Bronchial epithelial cell (primary cell): ENCODE measurements around the gene KIAA0513. TPM values are rescaled to one million over a fixed set of nuclear protein-coding genes. Genes with fewer than 3 reads are reported as not detected.
A peak's percentile ranks its signal among the peaks of the same experiment; 100 is the strongest.

Experiments
- DNase-seq: peaks from one replicate; pipeline ENCODE4 v3.0.0-alpha.2; 2010; ENCODE audit warnings: low read depth
- FAIRE-seq: peaks from 2 replicates; lab custom pipeline; 2011; peaks lifted over from hg19 to GRCh38; lab: Jason Lieb, UNC
- H3K27me3 ChIP-seq: 2 replicates; pipeline ENCODE4 v1.5.1; 2011; ENCODE audit warnings: low read length; ENCODE audit not compliant: control insufficient read depth, insufficient read depth
- H3K36me3 ChIP-seq: 2 replicates; pipeline ENCODE4 v1.5.1; 2011; ENCODE audit warnings: low read length; ENCODE audit not compliant: control insufficient read depth, insufficient read depth
- H3K4me3 ChIP-seq: 2 replicates; pipeline ENCODE4 v1.5.1; 2011; ENCODE audit warnings: mild to moderate bottlenecking, low read depth, low read length, control low read depth
- total RNA-seq: library from RNA; depleted of rRNA; stranded (reverse); fragments of >200 nt; gene quantifications from 2 replicates; pipeline ENCODE4 v1.2.1, GENCODE V29; 2014
- TF ChIP-seq, protein P1 (sequence below): IDR thresholded peaks from 2 replicates; pipeline ENCODE4 v1.5.1; 2011; ENCODE audit warnings: mild to moderate bottlenecking, moderate library complexity, low read length, control low read depth, inconsistent platforms; ENCODE audit not compliant: insufficient read depth, severe bottlenecking

Gene KIAA0513
- total RNA-seq, 1 donor from 2014 or later = 7.1 TPM

DNA sequence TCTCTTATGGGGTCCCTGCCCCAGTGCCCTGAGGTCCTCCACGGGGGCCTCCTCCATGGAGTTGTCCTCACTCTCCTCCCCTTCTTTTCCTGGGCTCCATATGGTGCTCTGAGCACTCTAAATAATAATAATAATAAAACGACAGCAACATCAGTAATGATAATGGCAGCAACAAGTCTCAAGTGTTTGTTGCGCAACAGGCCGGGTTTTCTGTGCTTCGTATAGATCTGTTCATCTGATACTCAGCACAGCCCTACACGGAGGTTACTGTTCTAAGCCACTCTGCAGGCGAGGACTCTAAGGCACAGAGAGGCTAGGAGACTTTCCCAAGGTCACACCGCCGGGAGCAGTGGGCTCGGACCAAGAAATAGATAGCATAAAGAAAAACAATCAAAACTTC, 71.0 kb downstream of the KIAA0513 start:
- DNase-seq (no peak), FAIRE-seq (no peak)
- Histone ChIP-seq H3K4me3 (no peak overlapping the region), H3K36me3 (no peaks in the 10 kb centered on the region), H3K27me3 (no peaks in the 10 kb centered on the region)
- TF ChIP-seq, protein P1, sequence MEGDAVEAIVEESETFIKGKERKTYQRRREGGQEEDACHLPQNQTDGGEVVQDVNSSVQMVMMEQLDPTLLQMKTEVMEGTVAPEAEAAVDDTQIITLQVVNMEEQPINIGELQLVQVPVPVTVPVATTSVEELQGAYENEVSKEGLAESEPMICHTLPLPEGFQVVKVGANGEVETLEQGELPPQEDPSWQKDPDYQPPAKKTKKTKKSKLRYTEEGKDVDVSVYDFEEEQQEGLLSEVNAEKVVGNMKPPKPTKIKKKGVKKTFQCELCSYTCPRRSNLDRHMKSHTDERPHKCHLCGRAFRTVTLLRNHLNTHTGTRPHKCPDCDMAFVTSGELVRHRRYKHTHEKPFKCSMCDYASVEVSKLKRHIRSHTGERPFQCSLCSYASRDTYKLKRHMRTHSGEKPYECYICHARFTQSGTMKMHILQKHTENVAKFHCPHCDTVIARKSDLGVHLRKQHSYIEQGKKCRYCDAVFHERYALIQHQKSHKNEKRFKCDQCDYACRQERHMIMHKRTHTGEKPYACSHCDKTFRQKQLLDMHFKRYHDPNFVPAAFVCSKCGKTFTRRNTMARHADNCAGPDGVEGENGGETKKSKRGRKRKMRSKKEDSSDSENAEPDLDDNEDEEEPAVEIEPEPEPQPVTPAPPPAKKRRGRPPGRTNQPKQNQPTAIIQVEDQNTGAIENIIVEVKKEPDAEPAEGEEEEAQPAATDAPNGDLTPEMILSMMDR = no peak

DNA sequence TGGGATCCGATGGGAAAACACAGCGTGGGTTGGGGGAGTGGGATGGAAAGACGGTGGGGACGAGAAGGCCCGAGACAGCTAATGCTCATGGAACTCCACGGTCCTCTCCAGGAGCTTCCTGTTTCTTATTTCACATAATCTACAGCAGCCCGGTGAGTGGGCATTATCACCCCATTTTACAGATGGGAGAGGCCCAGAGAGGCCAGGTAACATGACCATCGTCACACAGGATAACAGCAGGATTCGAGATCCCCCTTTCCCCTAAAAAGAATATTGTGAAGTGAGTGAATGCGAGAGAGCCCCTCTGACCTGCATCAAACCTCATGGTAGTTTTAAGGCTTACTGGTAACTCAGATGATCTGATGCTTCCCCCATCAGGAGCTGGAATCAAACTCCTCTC, 72.7 kb downstream of the KIAA0513 start:
- DNase-seq (no peak), FAIRE-seq (no peak)
- Histone ChIP-seq H3K27me3 (no peaks in the 10 kb centered on the region), H3K4me3 (no peak overlapping the region), H3K36me3 (no peaks in the 10 kb centered on the region)
- TF ChIP-seq, protein P1 = no peak

DNA sequence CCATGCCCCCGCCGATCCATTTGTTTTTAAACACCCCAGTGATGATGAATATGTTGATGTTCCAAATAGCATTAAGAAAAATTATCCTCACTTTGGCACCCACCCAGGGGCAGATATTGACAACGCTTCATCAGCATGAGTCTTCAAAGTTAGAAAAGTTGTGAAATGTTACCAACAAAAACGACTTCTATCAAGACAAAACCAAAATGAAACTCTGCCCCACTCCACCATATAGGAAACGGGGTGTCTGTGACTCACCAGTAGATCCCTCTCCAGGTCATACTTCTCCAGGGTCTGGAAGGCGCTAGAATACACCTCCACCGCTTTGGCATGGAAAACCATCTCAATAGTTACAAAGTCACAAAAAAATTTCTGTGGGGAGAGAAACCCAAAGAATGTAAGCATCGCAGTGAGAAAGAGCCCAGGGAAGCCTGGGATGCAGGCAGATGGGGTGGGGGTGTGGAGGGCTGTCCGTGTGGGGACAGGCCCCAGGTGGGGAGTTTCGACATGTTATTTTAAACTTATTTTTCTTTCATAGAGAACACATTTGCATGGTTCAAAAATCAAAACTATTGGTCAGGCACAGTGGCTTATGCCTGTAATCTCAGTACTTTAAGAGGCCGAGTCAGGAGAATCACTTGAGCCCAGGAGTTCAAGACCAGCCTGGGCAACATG, 74.5 kb downstream of the KIAA0513 start:
- DNase-seq (no peak), FAIRE-seq (no peak)
- no peaks in the 10 kb centered on the region for H3K36me3 ChIP-seq
- H3K27me3 ChIP-seq = no peaks in the 10 kb centered on the region
- TF ChIP-seq, protein P1 = no peak
- no peak overlapping the region for H3K4me3 ChIP-seq

DNA sequence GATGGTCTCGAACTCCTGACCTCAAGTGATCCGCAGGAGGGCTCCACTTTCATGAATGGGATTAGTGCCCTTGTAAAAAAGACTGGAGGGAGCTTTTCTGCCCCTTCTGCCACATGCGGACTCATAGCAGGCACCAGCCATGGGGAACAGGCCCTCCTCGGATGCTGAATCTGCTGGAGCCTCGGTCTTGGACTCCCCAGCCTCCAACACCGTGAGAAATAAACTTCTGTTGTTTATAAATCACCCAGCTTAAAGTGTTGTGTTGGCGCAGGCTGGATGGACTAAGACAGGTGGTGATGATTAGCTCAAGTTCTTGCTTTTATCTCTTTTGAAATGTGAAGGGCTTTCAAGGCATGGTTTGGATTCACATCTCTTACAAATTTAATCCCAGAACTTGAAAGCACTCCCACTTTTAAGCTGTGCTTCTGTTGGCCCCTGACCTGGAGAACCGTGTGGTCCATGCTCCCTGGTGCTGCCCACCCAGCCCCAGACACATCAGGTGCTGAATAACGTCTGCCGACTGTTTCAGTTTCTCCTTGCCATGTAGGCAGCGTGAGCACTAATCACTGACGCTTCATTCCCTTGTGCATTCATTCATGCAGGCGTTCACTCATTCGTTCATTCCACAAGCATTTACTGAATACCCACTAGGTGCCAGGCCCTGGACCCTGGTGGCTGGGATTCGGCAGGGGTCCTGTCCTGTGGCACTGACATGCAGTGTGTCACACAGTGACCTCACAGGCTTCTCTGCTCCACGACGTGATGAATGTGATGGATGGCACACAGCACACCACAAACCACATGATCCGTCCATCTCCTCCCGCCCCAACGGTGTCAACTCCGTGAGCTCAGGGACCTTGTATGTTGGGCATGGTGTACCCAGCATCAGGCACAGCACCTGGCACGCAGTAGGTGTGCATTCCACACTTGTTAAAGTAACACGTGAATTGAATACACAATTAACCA, 75.8 kb downstream of the KIAA0513 start:
- no peak for DNase-seq
- Histone ChIP-seq H3K36me3 (no peaks in the 10 kb centered on the region), H3K4me3 (no peak overlapping the region), H3K27me3 (no peaks in the 10 kb centered on the region)
- TF ChIP-seq, protein P1 = no peak
- peak; percentile 13 for FAIRE-seq

DNA sequence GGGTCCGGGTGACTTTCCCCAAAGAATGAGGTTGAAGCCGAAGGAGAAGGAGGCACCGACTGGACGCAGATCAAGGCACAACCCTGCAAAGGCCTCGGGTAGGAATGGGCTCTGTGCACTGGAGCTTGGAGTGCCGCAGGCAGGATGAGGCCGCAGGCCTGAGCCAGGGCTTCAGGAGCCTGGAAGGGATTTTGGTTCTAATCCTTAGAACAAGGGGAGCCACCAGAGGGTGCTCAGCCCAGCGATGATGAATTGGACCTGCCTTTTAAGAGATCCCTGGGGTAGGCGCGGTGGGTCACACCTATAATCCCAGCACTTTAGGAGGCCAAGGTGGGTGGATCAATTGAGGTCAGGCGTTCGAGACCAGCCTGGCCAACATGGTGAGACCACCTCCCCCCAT, 76.6 kb downstream of the KIAA0513 start:
- FAIRE-seq (no peak), DNase-seq (no peak)
- H3K4me3 ChIP-seq = no peak overlapping the region
- H3K36me3 ChIP-seq = no peaks in the 10 kb centered on the region
- TF ChIP-seq, protein P1 = no peak
- H3K27me3 ChIP-seq = no peaks in the 10 kb centered on the region
